Fibroblast of lung (primary cell): ENCODE data around the gene COL8A2. TPM values are rescaled to one million over a fixed set of nuclear protein-coding genes. Genes with fewer than 3 reads are reported as not detected.

Experiments
- DNase-seq, 2 donors: peaks; one replicate each; pipeline versions ENCODE4 v3.0.0 to v3.0.0-alpha.2; 2010; ENCODE audit warnings: low read depth in 2 of 2
- H2AFZ ChIP-seq: 2 replicates; pipeline ENCODE4 v1.5.1; 2012; ENCODE audit warnings: low read length, control low read depth, inconsistent platforms
- H3K27ac ChIP-seq: 2 replicates; pipeline ENCODE4 v1.5.1; 2011; ENCODE audit warnings: low read length, control low read depth; ENCODE audit not compliant: insufficient read depth
- H3K27me3 ChIP-seq: 2 replicates; pipeline ENCODE4 v1.5.1; 2011; ENCODE audit warnings: mild to moderate bottlenecking, low read length; ENCODE audit not compliant: control insufficient read depth, insufficient read depth
- H3K36me3 ChIP-seq: 2 replicates; pipeline ENCODE4 v1.5.1; 2011; ENCODE audit warnings: low read length; ENCODE audit not compliant: control insufficient read depth, insufficient read depth
- H3K4me1 ChIP-seq: 2 replicates; pipeline ENCODE4 v1.5.1; 2011; ENCODE audit warnings: low read length; ENCODE audit not compliant: control insufficient read depth, insufficient read depth; ENCODE audit errors: extremely low read depth
- H3K4me2 ChIP-seq: 2 replicates; pipeline ENCODE4 v1.5.1; 2011; ENCODE audit warnings: low read length, control low read depth; ENCODE audit not compliant: insufficient read depth; ENCODE audit errors: extremely low read depth
- H3K4me3 ChIP-seq, 4 experiments: fragments of 200-600 bp in 1 of 4; sonication (generic) in 1 of 4; replicated peaks in 1 of 4; 2 replicates each; pipeline ENCODE4 v1.5.1; 2011 to 2016; ENCODE audit warnings: low read length in 4 of 4, low read depth in 3 of 4, mild to moderate bottlenecking in 3 of 4, control low read depth in 2 of 4, inconsistent platforms in 1 of 4, mixed read lengths in 1 of 4; ENCODE audit not compliant: insufficient read depth in 1 of 4; ENCODE audit errors: control extremely low read depth in 1 of 4
- H3K79me2 ChIP-seq: 2 replicates; pipeline ENCODE4 v1.5.1; 2012; ENCODE audit warnings: mild to moderate bottlenecking, low read length, inconsistent platforms; ENCODE audit not compliant: control insufficient read depth, insufficient read depth
- H3K9ac ChIP-seq: 2 replicates; pipeline ENCODE4 v1.5.1; 2011; ENCODE audit warnings: mild to moderate bottlenecking, low read length, control low read depth; ENCODE audit not compliant: insufficient read depth
- H3K9me3 ChIP-seq: 2 replicates; pipeline ENCODE4 v1.5.1; 2012; ENCODE audit warnings: low read depth, low read length; ENCODE audit not compliant: control insufficient read depth, insufficient read depth
- H4K20me1 ChIP-seq: 2 replicates; pipeline ENCODE4 v1.5.1; 2011; ENCODE audit warnings: low read length; ENCODE audit not compliant: control insufficient read depth, insufficient read depth; ENCODE audit errors: extremely low read depth
- EZH2 ChIP-seq: IDR thresholded peaks from 2 replicates; pipeline ENCODE4 v1.5.1; 2012; ENCODE audit warnings: low read length, control low read depth, mild to moderate bottlenecking; ENCODE audit errors: missing control alignments
- polyA minus RNA-seq: library from RNA; depleted of rRNA, polyadenylated mRNA; stranded (reverse); fragments of >200 nt; gene quantifications from 2 replicates; pipeline ENCODE4 v1.2.3, GENCODE V29; 2011; ENCODE audit warnings: low replicate concordance
- polyA plus RNA-seq, 2 donors: library from polyadenylated mRNA; depleted of rRNA in 1 of 2; stranded (reverse) in 1 of 2; unstranded in 1 of 2; fragments of >200 nt; gene quantifications; 2 replicates each; pipeline ENCODE4 v1.2.1, GENCODE V29; 2011 to 2012; ENCODE audit warnings: missing spikeins in 1 of 2
- total RNA-seq: library from RNA; depleted of rRNA; stranded (reverse); fragments of >200 nt; gene quantifications from 2 replicates; pipeline ENCODE4 v1.2.1, GENCODE V29; 2014
- TF ChIP-seq, protein P1 (sequence below), 2 donors: IDR thresholded peaks in 1 of 2; conservative IDR thresholded peaks in 1 of 2; 1 replicate in 1 of 2; 2 replicates in 1 of 2; pipeline ENCODE4 v1.5.1; 2011 to 2012; ENCODE audit warnings: low read length in 2 of 2, control low read depth in 1 of 2, inconsistent platforms in 1 of 2, low read depth in 1 of 2, mild to moderate bottlenecking in 1 of 2

Gene COL8A2
- total RNA-seq (18.5 and 31.0 TPM in 2 replicates), polyA plus RNA-seq (2.9 and 5.2 TPM in 2 replicates), polyA minus RNA-seq (3.4 and 6.5 TPM in 2 replicates)
- polyA plus RNA-seq (2012), result 3.1 and 5.8 TPM in 2 replicates

GRCh38 chr1:36125129-36125991, at the start of gene COL8A2:
COL8A2 (minus strand) TSS chr1:36125222; CDS start chr1:36100242, 24,980 bp downstream.
- Histone ChIP-seq H3K4me3 (peak within 1 kb of the TSS in 1 of 4 experiments; percentile 41), H3K27me3 (peaks cover 3% of the 10 kb centered on the region), H3K4me2 (peak within 1 kb of the TSS; percentile 25), H4K20me1 (no peaks in the 10 kb centered on the region), H3K9me3 (no peaks in the 10 kb centered on the region), H3K4me1 (no peaks in the 10 kb centered on the region), H3K36me3 (no peaks in the 10 kb centered on the region), H2AFZ (peak within 1 kb of the TSS; percentile 39), H3K79me2 (no peaks in the 10 kb centered on the region), H3K9ac (no peak within 1 kb of the TSS), H3K27ac (no peak within 1 kb of the TSS)
- peak; percentile 53 for TF ChIP-seq EZH2
- TF ChIP-seq, protein P1, sequence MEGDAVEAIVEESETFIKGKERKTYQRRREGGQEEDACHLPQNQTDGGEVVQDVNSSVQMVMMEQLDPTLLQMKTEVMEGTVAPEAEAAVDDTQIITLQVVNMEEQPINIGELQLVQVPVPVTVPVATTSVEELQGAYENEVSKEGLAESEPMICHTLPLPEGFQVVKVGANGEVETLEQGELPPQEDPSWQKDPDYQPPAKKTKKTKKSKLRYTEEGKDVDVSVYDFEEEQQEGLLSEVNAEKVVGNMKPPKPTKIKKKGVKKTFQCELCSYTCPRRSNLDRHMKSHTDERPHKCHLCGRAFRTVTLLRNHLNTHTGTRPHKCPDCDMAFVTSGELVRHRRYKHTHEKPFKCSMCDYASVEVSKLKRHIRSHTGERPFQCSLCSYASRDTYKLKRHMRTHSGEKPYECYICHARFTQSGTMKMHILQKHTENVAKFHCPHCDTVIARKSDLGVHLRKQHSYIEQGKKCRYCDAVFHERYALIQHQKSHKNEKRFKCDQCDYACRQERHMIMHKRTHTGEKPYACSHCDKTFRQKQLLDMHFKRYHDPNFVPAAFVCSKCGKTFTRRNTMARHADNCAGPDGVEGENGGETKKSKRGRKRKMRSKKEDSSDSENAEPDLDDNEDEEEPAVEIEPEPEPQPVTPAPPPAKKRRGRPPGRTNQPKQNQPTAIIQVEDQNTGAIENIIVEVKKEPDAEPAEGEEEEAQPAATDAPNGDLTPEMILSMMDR (conservative IDR thresholded peaks at IDR 0.05 in 1 of 2, IDR thresholded peaks at IDR 0.05 in 1 of 2; ENCODE audit: low read depth in 1 of 2, low read length in 2 of 2), result no peak
- no peak for DNase-seq

- Histone ChIP-seq H3K36me3 (peaks cover 58% of the 10 kb centered on the region), H3K4me2 (no peak overlapping the region), H2AFZ (no peak overlapping the region), H3K9me3 (no peaks in the 10 kb centered on the region), H3K4me1 (peaks cover 4% of the 10 kb centered on the region), H3K9ac (no peak overlapping the region), H3K79me2 (peaks cover 57% of the 10 kb centered on the region), H3K27me3 (no peaks in the 10 kb centered on the region), H4K20me1 (no peaks in the 10 kb centered on the region), H3K27ac (peak overlapping the region; percentile 69), H3K4me3 (no peak overlapping the region)
- DNase-seq, result no peak
- TF ChIP-seq, protein P1 (conservative IDR thresholded peaks at IDR 0.05 in 1 of 2, IDR thresholded peaks at IDR 0.05 in 1 of 2; ENCODE audit: low read depth in 1 of 2, low read length in 2 of 2), result no peak
- TF ChIP-seq EZH2, result no peak
Observed at GRCh38 chr1:36174713-36175112, 49.7 kb upstream of the COL8A2 start.

GRCh38 chr1:36172983-36173382, 48.0 kb upstream of the COL8A2 start:
- H4K20me1 ChIP-seq, result no peaks in the 10 kb centered on the region
- peak in 1 of 2 donors; percentile 89 for DNase-seq
- no peak overlapping the region for H3K4me3 ChIP-seq
- H3K9me3 ChIP-seq, result no peaks in the 10 kb centered on the region
- H3K27me3 ChIP-seq, result no peaks in the 10 kb centered on the region
- peaks cover 6% of the 10 kb centered on the region for H3K4me1 ChIP-seq
- H3K36me3 ChIP-seq, result peaks cover 49% of the 10 kb centered on the region
- no peak overlapping the region for H3K4me2 ChIP-seq
- TF ChIP-seq, protein P1 (conservative IDR thresholded peaks at IDR 0.05 in 1 of 2, IDR thresholded peaks at IDR 0.05 in 1 of 2; ENCODE audit: low read depth in 1 of 2, low read length in 2 of 2), result no peak
- no peak for TF ChIP-seq EZH2
- peaks cover 73% of the 10 kb centered on the region for H3K79me2 ChIP-seq
- H3K9ac ChIP-seq, result no peak overlapping the region
- H3K27ac ChIP-seq, result peak overlapping the region; percentile 62
- no peak overlapping the region for H2AFZ ChIP-seq
